DMS153 treated with DMSO at 0.1 percent for 48 hours (cell line): ENCODE measurements around the gene IFI6.
"Not testable (repeated sequence)": the region's sequence is repeated elsewhere in the genome, so short reads cannot be mapped to it uniquely, and the experiment has no call there.

Experiments used
- DNase-seq: peaks from one replicate; lab custom pipeline; 2025; ENCODE audit not compliant: unreplicated experiment; lab: John Stamatoyannopoulos, UW

Gene IFI6

GRCh38 chr1:27652111-27652864 lies 19.7 kb downstream of the IFI6 start:
- DNase-seq: no peak

GRCh38 chr1:27650539-27651175 lies 21.3 kb downstream of the IFI6 start:
- peak; percentile 60 for DNase-seq

GRCh38 chr1:27650171-27650538 lies 21.8 kb downstream of the IFI6 start:
- DNase-seq: no peak

GRCh38 chr1:27649306-27649635 lies 22.7 kb downstream of the IFI6 start:
- DNase-seq: no peak

- DNase-seq: no peak
Observed at GRCh38 chr1:27648602-27649305, 23.2 kb downstream of the IFI6 start.

GRCh38 chr1:27647328-27647727 lies 24.7 kb downstream of the IFI6 start:
- DNase-seq: no peak

GRCh38 chr1:27646676-27647075 lies 25.3 kb downstream of the IFI6 start:
- no peak for DNase-seq

GRCh38 chr1:27645071-27645415 lies 26.9 kb downstream of the IFI6 start:
- no peak for DNase-seq

- no peak for DNase-seq
Observed at GRCh38 chr1:27644369-27645070, 27.5 kb downstream of the IFI6 start.

- no peak for DNase-seq
Observed at GRCh38 chr1:27643600-27644368, 28.2 kb downstream of the IFI6 start.

GRCh38 chr1:27640514-27640913 lies 31.5 kb downstream of the IFI6 start:
- not testable (repeated sequence) for DNase-seq

- no peak for DNase-seq
Observed at GRCh38 chr1:27638805-27639204, 33.2 kb downstream of the IFI6 start.

- no peak for DNase-seq
Observed at GRCh38 chr1:27638047-27638734, 33.8 kb downstream of the IFI6 start.

GRCh38 chr1:27635396-27636142 lies 36.4 kb downstream of the IFI6 start:
- DNase-seq: no peak

- no peak for DNase-seq
Observed at GRCh38 chr1:27634985-27635367, 37.0 kb downstream of the IFI6 start, which contains the start of gene FGR. Gene FGR (minus strand): TSS chr1:27635185. CDS start chr1:27623916, 11,269 bp downstream.

GRCh38 chr1:27634177-27634984 lies 37.6 kb downstream of the IFI6 start:
- no peak for DNase-seq

- DNase-seq: no peak
Observed at GRCh38 chr1:27633640-27634176, 38.3 kb downstream of the IFI6 start.

- no peak for DNase-seq
Observed at GRCh38 chr1:27633298-27633610, 38.7 kb downstream of the IFI6 start.
